Fibroblast of lung (primary cell): ENCODE measurements around the gene PC. TPM values are rescaled to one million over a fixed set of nuclear protein-coding genes. Genes with fewer than 3 reads are reported as not detected.

ENCODE experiments used
- DNase-seq, 2 donors: peaks; one replicate each; pipeline versions ENCODE4 v3.0.0 to v3.0.0-alpha.2; 2010; ENCODE audit warnings: low read depth in 2 of 2
- H2AFZ ChIP-seq: 2 replicates; pipeline ENCODE4 v1.5.1; 2012; ENCODE audit warnings: low read length, control low read depth, inconsistent platforms
- H3K27ac ChIP-seq: 2 replicates; pipeline ENCODE4 v1.5.1; 2011; ENCODE audit warnings: low read length, control low read depth; ENCODE audit not compliant: insufficient read depth
- H3K27me3 ChIP-seq: 2 replicates; pipeline ENCODE4 v1.5.1; 2011; ENCODE audit warnings: mild to moderate bottlenecking, low read length; ENCODE audit not compliant: control insufficient read depth, insufficient read depth
- H3K36me3 ChIP-seq: 2 replicates; pipeline ENCODE4 v1.5.1; 2011; ENCODE audit warnings: low read length; ENCODE audit not compliant: control insufficient read depth, insufficient read depth
- H3K4me1 ChIP-seq: 2 replicates; pipeline ENCODE4 v1.5.1; 2011; ENCODE audit warnings: low read length; ENCODE audit not compliant: control insufficient read depth, insufficient read depth; ENCODE audit errors: extremely low read depth
- H3K4me2 ChIP-seq: 2 replicates; pipeline ENCODE4 v1.5.1; 2011; ENCODE audit warnings: low read length, control low read depth; ENCODE audit not compliant: insufficient read depth; ENCODE audit errors: extremely low read depth
- H3K4me3 ChIP-seq, 4 experiments: fragments of 200-600 bp in 1 of 4; sonication (generic) in 1 of 4; replicated peaks in 1 of 4; 2 replicates each; pipeline ENCODE4 v1.5.1; 2011 to 2016; ENCODE audit warnings: low read length in 4 of 4, low read depth in 3 of 4, mild to moderate bottlenecking in 3 of 4, control low read depth in 2 of 4, inconsistent platforms in 1 of 4, mixed read lengths in 1 of 4; ENCODE audit not compliant: insufficient read depth in 1 of 4; ENCODE audit errors: control extremely low read depth in 1 of 4
- H3K79me2 ChIP-seq: 2 replicates; pipeline ENCODE4 v1.5.1; 2012; ENCODE audit warnings: mild to moderate bottlenecking, low read length, inconsistent platforms; ENCODE audit not compliant: control insufficient read depth, insufficient read depth
- H3K9ac ChIP-seq: 2 replicates; pipeline ENCODE4 v1.5.1; 2011; ENCODE audit warnings: mild to moderate bottlenecking, low read length, control low read depth; ENCODE audit not compliant: insufficient read depth
- H3K9me3 ChIP-seq: 2 replicates; pipeline ENCODE4 v1.5.1; 2012; ENCODE audit warnings: low read depth, low read length; ENCODE audit not compliant: control insufficient read depth, insufficient read depth
- H4K20me1 ChIP-seq: 2 replicates; pipeline ENCODE4 v1.5.1; 2011; ENCODE audit warnings: low read length; ENCODE audit not compliant: control insufficient read depth, insufficient read depth; ENCODE audit errors: extremely low read depth
- CTCF ChIP-seq, 2 donors: IDR thresholded peaks in 1 of 2; conservative IDR thresholded peaks in 1 of 2; 1 replicate in 1 of 2; 2 replicates in 1 of 2; pipeline ENCODE4 v1.5.1; 2011 to 2012; ENCODE audit warnings: low read length in 2 of 2, control low read depth in 1 of 2, inconsistent platforms in 1 of 2, low read depth in 1 of 2, mild to moderate bottlenecking in 1 of 2
- EZH2 ChIP-seq: IDR thresholded peaks from 2 replicates; pipeline ENCODE4 v1.5.1; 2012; ENCODE audit warnings: low read length, control low read depth, mild to moderate bottlenecking; ENCODE audit errors: missing control alignments
- polyA plus RNA-seq, 2 donors: library from polyadenylated mRNA; depleted of rRNA in 1 of 2; stranded (reverse) in 1 of 2; unstranded in 1 of 2; fragments of >200 nt; gene quantifications; 2 replicates each; pipeline ENCODE4 v1.2.1, GENCODE V29; 2011 to 2012; ENCODE audit warnings: missing spikeins in 1 of 2
- total RNA-seq: library from RNA; depleted of rRNA; stranded (reverse); fragments of >200 nt; gene quantifications from 2 replicates; pipeline ENCODE4 v1.2.1, GENCODE V29; 2014

Gene PC
- total and polyA plus RNA-seq, 2 donors (not counting 1 experiment from before 2014, with no cell fraction given), result 5.1 to 22.8 TPM

DNA sequence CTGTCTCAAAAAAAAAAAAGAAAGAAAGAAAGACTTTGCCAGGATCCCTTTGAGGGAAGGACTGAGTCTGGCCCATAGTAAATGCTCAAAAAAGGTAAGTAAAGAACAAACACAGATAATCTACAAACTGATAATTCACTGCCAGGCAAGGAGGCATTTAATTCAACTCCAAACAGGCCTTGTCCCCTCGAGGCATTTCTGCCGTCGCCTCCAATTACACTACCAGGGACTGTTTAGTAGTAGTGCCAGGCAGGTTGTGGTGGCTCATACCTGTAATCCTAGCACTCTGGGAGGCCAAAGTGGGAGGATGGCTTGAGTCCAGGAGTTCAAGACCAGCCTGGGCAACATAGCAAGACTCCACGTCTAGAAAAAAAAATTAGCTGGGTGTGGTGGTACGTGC lies 43.7 kb downstream of the PC start:
- no peak overlapping the region for H3K9ac ChIP-seq
- no peaks in the 10 kb centered on the region for H3K27me3 ChIP-seq
- no peaks in the 10 kb centered on the region for H3K79me2 ChIP-seq
- no peaks in the 10 kb centered on the region for H4K20me1 ChIP-seq
- H3K4me2 ChIP-seq, result no peak overlapping the region
- H3K36me3 ChIP-seq, result no peaks in the 10 kb centered on the region
- no peak overlapping the region for H3K4me3 ChIP-seq
- no peaks in the 10 kb centered on the region for H3K9me3 ChIP-seq
- H3K4me1 ChIP-seq, result no peaks in the 10 kb centered on the region
- no peak overlapping the region for H2AFZ ChIP-seq
- no peak for DNase-seq
- H3K27ac ChIP-seq, result no peak overlapping the region
- TF ChIP-seq CTCF (conservative IDR thresholded peaks at IDR 0.05 in 1 of 2, IDR thresholded peaks at IDR 0.05 in 1 of 2; ENCODE audit: low read depth in 1 of 2, low read length in 2 of 2), result no peak
- TF ChIP-seq EZH2, result no peak

- Histone ChIP-seq H3K27me3 (no peaks in the 10 kb centered on the region), H3K4me3 (no peak overlapping the region), H3K36me3 (no peaks in the 10 kb centered on the region), H3K27ac (no peak overlapping the region), H4K20me1 (no peaks in the 10 kb centered on the region), H3K9ac (no peak overlapping the region), H3K4me2 (no peak overlapping the region), H3K79me2 (no peaks in the 10 kb centered on the region), H3K9me3 (no peaks in the 10 kb centered on the region), H2AFZ (no peak overlapping the region), H3K4me1 (no peaks in the 10 kb centered on the region)
- DNase-seq, result no peak
- TF ChIP-seq EZH2 (no peak), CTCF (conservative IDR thresholded peaks at IDR 0.05 in 1 of 2, IDR thresholded peaks at IDR 0.05 in 1 of 2; ENCODE audit: low read depth in 1 of 2, low read length in 2 of 2) (no peak)
Observed at GRCh38 chr11:66912911-66913310, 45.3 kb downstream of the PC start.

DNA sequence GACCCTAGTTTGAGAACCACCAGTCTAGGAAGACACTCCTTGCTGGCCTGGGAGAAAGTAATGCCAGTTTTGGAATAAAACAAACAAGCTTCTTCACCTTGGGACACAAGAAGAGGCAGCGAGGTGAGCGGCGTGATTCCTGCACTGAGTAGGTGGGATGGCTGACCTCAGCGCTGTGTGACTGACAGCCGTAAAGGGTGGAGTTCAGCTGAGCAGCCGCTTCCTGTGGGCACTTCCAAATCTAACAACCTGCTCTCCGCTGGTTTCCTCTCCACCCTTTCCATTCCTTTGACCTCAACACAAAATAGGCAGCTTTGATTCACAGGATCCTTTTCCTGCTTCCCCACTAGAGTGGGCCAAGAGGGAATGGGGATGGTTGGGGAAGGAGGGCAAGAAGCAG lies 45.8 kb downstream of the PC start:
- H3K4me3 ChIP-seq, result no peak overlapping the region
- no peaks in the 10 kb centered on the region for H3K4me1 ChIP-seq
- no peak overlapping the region for H2AFZ ChIP-seq
- H3K27me3 ChIP-seq, result no peaks in the 10 kb centered on the region
- TF ChIP-seq EZH2 (no peak), CTCF (conservative IDR thresholded peaks at IDR 0.05 in 1 of 2, IDR thresholded peaks at IDR 0.05 in 1 of 2; ENCODE audit: low read depth in 1 of 2, low read length in 2 of 2) (no peak)
- no peaks in the 10 kb centered on the region for H4K20me1 ChIP-seq
- no peak overlapping the region for H3K4me2 ChIP-seq
- no peaks in the 10 kb centered on the region for H3K79me2 ChIP-seq
- no peaks in the 10 kb centered on the region for H3K9me3 ChIP-seq
- DNase-seq, result no peak
- H3K9ac ChIP-seq, result no peak overlapping the region
- H3K36me3 ChIP-seq, result no peaks in the 10 kb centered on the region
- H3K27ac ChIP-seq, result no peak overlapping the region
